ENCODE measurements around the gene TMEM145.

The TMEM145 gene

DNA sequence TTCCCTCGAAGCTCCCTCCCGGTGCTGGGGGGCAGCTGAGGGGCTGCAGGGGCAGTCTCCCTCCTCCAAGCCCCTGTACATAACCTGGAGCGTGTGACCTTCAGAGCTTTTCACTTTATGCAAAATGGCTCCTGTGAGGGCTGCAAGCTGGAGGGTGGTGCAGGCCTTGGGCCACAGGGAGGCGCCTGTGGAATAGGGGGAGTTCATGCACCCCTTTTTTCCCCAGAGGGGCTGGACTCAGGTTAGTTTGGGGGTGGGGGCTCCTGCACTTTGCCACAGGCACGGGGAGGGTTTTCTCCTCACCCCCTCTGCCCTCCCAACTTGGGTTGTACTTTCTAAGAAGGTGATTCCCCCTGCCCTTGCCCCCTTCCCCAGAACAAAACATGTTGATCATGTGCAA lies 17.8 kb upstream of the TMEM145 start:
- Histone ChIP-seq H2BK120ac (ENCODE audit: low read depth, low read length) (no peak overlapping the region), H4K91ac (ENCODE audit: low read length) (no peak overlapping the region), H4K8ac (ENCODE audit: low read length) (no peak overlapping the region), H2BK12ac (ENCODE audit: low read length in 2 of 2) (no peak overlapping the region), H2AFZ (ENCODE audit: low read depth, low read length) (no peak overlapping the region), H2AK5ac (ENCODE audit: low read length, severe bottlenecking) (no peak overlapping the region), H3K4me3 (ENCODE audit: insufficient read depth in 1 of 2, low read depth in 1 of 2, low read length in 2 of 2) (no peak overlapping the region), H3K4ac (ENCODE audit: low read depth in 1 of 2, low read length in 2 of 2) (no peak overlapping the region), H3K23ac (ENCODE audit: low read length in 2 of 2) (no peak overlapping the region), H3K9ac (ENCODE audit: low read length) (no peak overlapping the region), H2BK15ac (ENCODE audit: low read depth, poor library complexity, severe bottlenecking) (no peak overlapping the region), H3K4me2 (ENCODE audit: low read length, poor library complexity, severe bottlenecking) (no peak overlapping the region), H2BK5ac (ENCODE audit: low read depth, low read length, poor library complexity, severe bottlenecking) (no peak overlapping the region), H3K14ac (ENCODE audit: low read length in 2 of 2) (no peak overlapping the region), H3K27me3 (ENCODE audit: control insufficient read depth in 1 of 2, insufficient read depth in 1 of 2, low read length in 2 of 2) (no peaks in the 10 kb centered on the region), H3K36me3 (ENCODE audit: control insufficient read depth in 1 of 2, insufficient read depth in 2 of 2, low read depth in 1 of 2, low read length in 2 of 2) (peaks cover 66 to 74% of the 10 kb centered on the region in 2 experiments), H3K79me1 (replicated peaks; ENCODE audit: low read length, poor library complexity, severe bottlenecking) (peaks cover 31% of the 10 kb centered on the region), H3K4me1 (ENCODE audit: control insufficient read depth, insufficient read depth, low read depth, low read length) (peaks cover 14% of the 10 kb centered on the region), H3K27ac (ENCODE audit: low read length, poor library complexity, severe bottlenecking) (no peak overlapping the region), H3K9me3 (ENCODE audit: control insufficient read depth, low read length) (no peaks in the 10 kb centered on the region), H3K18ac (ENCODE audit: low read depth in 1 of 2, low read length in 2 of 2) (no peak overlapping the region)
- no peak for DNase-seq
- WGBS = 79% methylated on average over 5 of the region's 5 CpGs

DNA sequence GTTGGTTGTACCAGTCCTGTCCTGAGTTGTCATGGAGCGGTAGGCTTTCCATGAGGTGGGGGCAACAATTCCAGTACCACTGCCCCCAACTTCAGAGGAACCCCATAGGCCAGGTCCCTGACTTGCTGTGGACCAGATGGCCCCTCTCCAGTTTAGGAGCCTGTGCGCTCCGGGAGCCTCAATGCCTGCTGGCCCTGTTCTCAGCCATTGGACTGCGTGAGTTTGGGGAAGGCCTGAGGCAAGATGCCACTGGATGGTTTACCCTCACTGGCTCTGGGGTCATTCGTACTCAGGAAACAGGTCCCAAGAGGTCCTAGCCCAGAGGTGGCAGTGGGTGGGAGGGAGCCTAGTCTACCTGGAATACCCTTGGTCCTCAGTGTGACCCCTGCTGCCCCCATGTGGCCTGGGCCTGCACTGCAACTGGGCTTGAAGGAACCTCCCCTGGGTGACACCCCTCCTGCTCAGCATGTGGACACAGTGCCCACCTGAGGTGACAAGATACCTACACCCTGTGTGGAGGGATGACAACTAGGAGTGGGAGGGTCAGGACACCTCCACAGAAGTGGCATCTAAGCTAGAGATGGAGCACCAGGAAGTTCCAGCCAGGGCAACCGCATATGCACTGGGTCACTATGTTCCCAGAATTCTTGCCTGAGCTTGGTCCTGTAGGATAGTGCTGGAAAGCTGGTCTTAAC lies 17.1 kb upstream of the TMEM145 start:
- no peak overlapping the region for H3K23ac ChIP-seq (ENCODE audit: low read length in 2 of 2)
- no peak overlapping the region for H2BK120ac ChIP-seq (ENCODE audit: low read depth, low read length)
- no peak overlapping the region for H2BK15ac ChIP-seq (ENCODE audit: low read depth, poor library complexity, severe bottlenecking)
- peaks cover 12% of the 10 kb centered on the region for H3K4me1 ChIP-seq (ENCODE audit: control insufficient read depth, insufficient read depth, low read depth, low read length)
- H3K18ac ChIP-seq (ENCODE audit: low read depth in 1 of 2, low read length in 2 of 2) = no peak overlapping the region
- H2BK12ac ChIP-seq (ENCODE audit: low read length in 2 of 2) = no peak overlapping the region
- H4K91ac ChIP-seq (ENCODE audit: low read length) = no peak overlapping the region
- H3K4me3 ChIP-seq (ENCODE audit: insufficient read depth in 1 of 2, low read depth in 1 of 2, low read length in 2 of 2) = no peak overlapping the region
- H3K9ac ChIP-seq (ENCODE audit: low read length) = no peak overlapping the region
- H2AK5ac ChIP-seq (ENCODE audit: low read length, severe bottlenecking) = no peak overlapping the region
- H2AFZ ChIP-seq (ENCODE audit: low read depth, low read length) = no peak overlapping the region
- 82% methylated on average over 6 of the region's 6 CpGs for WGBS
- H3K4ac ChIP-seq (ENCODE audit: low read depth in 1 of 2, low read length in 2 of 2) = no peak overlapping the region
- no peaks in the 10 kb centered on the region for H3K27me3 ChIP-seq (ENCODE audit: control insufficient read depth in 1 of 2, insufficient read depth in 1 of 2, low read length in 2 of 2)
- H3K9me3 ChIP-seq (ENCODE audit: control insufficient read depth, low read length) = no peaks in the 10 kb centered on the region
- H3K27ac ChIP-seq (ENCODE audit: low read length, poor library complexity, severe bottlenecking) = no peak overlapping the region
- no peak overlapping the region for H2BK5ac ChIP-seq (ENCODE audit: low read depth, low read length, poor library complexity, severe bottlenecking)
- no peak overlapping the region for H3K14ac ChIP-seq (ENCODE audit: low read length in 2 of 2)
- H3K79me1 ChIP-seq (replicated peaks; ENCODE audit: low read length, poor library complexity, severe bottlenecking) = peaks cover 26% of the 10 kb centered on the region
- no peak overlapping the region for H4K8ac ChIP-seq (ENCODE audit: low read length)
- DNase-seq = peak; percentile 66
- peaks cover 59 to 67% of the 10 kb centered on the region in 2 experiments for H3K36me3 ChIP-seq (ENCODE audit: control insufficient read depth in 1 of 2, insufficient read depth in 2 of 2, low read depth in 1 of 2, low read length in 2 of 2)
- H3K4me2 ChIP-seq (ENCODE audit: low read length, poor library complexity, severe bottlenecking) = no peak overlapping the region

DNA sequence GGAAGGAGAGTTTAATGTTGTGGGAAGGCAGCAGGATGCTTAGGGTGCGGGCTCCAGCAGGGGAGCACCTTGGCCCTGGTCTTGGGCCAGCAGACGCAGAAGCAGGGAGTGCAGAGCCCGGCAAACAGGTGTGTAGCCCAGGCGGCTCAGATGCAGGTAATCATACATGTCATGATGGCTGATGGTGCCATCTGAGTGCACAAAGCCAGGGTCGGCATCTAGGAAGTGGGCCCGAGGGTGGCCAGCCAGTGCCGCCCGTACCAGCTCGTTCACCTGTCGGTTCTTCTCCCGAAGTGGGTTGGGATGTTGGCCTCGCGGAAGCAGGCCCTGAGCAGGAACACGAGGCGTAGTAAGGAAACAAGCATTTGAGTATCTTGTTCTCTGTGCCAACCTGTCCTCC lies 16.1 kb upstream of the TMEM145 start:
- Histone ChIP-seq H4K8ac (ENCODE audit: low read length) (no peak overlapping the region), H2BK5ac (ENCODE audit: low read depth, low read length, poor library complexity, severe bottlenecking) (no peak overlapping the region), H3K4me2 (ENCODE audit: low read length, poor library complexity, severe bottlenecking) (no peak overlapping the region), H3K23ac (ENCODE audit: low read length in 2 of 2) (no peak overlapping the region), H2AK5ac (ENCODE audit: low read length, severe bottlenecking) (no peak overlapping the region), H2AFZ (ENCODE audit: low read depth, low read length) (no peak overlapping the region), H2BK15ac (ENCODE audit: low read depth, poor library complexity, severe bottlenecking) (no peak overlapping the region), H3K27ac (ENCODE audit: low read length, poor library complexity, severe bottlenecking) (no peak overlapping the region), H3K4ac (ENCODE audit: low read depth in 1 of 2, low read length in 2 of 2) (no peak overlapping the region), H3K4me1 (ENCODE audit: control insufficient read depth, insufficient read depth, low read depth, low read length) (peaks cover 12% of the 10 kb centered on the region), H3K79me1 (replicated peaks; ENCODE audit: low read length, poor library complexity, severe bottlenecking) (peaks cover 19% of the 10 kb centered on the region), H3K9me3 (ENCODE audit: control insufficient read depth, low read length) (no peaks in the 10 kb centered on the region), H3K18ac (ENCODE audit: low read depth in 1 of 2, low read length in 2 of 2) (no peak overlapping the region), H4K91ac (ENCODE audit: low read length) (peak overlapping the region; percentile 5), H3K27me3 (ENCODE audit: control insufficient read depth in 1 of 2, insufficient read depth in 1 of 2, low read length in 2 of 2) (no peaks in the 10 kb centered on the region), H3K4me3 (ENCODE audit: insufficient read depth in 1 of 2, low read depth in 1 of 2, low read length in 2 of 2) (no peak overlapping the region), H3K36me3 (ENCODE audit: control insufficient read depth in 1 of 2, insufficient read depth in 2 of 2, low read depth in 1 of 2, low read length in 2 of 2) (peaks cover 49 to 57% of the 10 kb centered on the region in 2 experiments), H3K14ac (ENCODE audit: low read length in 2 of 2) (no peak overlapping the region), H3K9ac (ENCODE audit: low read length) (no peak overlapping the region), H2BK12ac (ENCODE audit: low read length in 2 of 2) (no peak overlapping the region), H2BK120ac (ENCODE audit: low read depth, low read length) (no peak overlapping the region)
- no peak for DNase-seq
- 98% methylated on average over 11 of the region's 15 CpGs for WGBS

DNA sequence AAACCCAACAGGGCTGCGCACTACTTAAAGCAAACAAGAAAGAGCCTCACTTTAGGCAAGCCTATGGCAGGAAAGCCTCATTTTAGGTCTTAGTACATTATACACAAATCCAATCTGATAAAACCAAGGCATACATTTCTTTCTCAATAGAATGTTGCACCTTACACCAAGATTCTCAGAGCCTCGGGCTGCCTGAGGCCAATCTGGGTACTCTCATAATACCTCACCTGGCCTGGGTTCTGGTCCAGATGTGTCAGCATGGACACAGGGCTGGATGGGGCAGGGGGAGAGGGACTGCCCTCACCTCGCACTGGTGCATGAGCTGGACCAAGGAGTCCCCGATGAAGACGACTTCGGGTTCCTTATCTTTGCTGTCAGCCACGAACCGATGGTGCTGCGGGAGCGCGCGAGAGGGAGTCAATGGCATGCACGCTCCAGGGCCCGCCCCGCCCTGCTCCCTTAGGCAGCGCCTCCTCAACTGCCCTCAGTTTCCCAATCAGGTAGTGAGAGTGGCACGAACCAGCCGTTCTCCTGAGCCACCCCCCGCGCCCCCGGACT lies 11.4 kb upstream of the TMEM145 start, which contains the start of gene PRR19:
PRR19 (plus strand) TSS at position 487 of the 558 bp plus-strand sequence. CDS start 7,453 bp downstream, outside the sequence.
- Histone ChIP-seq H3K9ac (ENCODE audit: low read length) (peak within 1 kb of the TSS; percentile 83), H3K9me3 (ENCODE audit: control insufficient read depth, low read length) (no peaks in the 10 kb centered on the region), H2BK5ac (ENCODE audit: low read depth, low read length, poor library complexity, severe bottlenecking) (no peak within 1 kb of the TSS), H3K14ac (ENCODE audit: low read length in 2 of 2) (peak within 1 kb of the TSS in 1 of 2 experiments; percentile 99), H3K23ac (ENCODE audit: low read length in 2 of 2) (peak within 1 kb of the TSS in 1 of 2 experiments; percentile 57), H3K79me1 (replicated peaks; ENCODE audit: low read length, poor library complexity, severe bottlenecking) (peaks cover 7% of the 10 kb centered on the region), H3K4ac (ENCODE audit: low read depth in 1 of 2, low read length in 2 of 2) (peak within 1 kb of the TSS in 1 of 2 experiments; percentile 87), H2BK12ac (ENCODE audit: low read length in 2 of 2) (peak within 1 kb of the TSS; percentile 15 to 75), H3K27me3 (ENCODE audit: control insufficient read depth in 1 of 2, insufficient read depth in 1 of 2, low read length in 2 of 2) (no peaks in the 10 kb centered on the region), H4K91ac (ENCODE audit: low read length) (peak within 1 kb of the TSS; percentile 23), H3K27ac (ENCODE audit: low read length, poor library complexity, severe bottlenecking) (peak within 1 kb of the TSS; percentile 27), H3K18ac (ENCODE audit: low read depth in 1 of 2, low read length in 2 of 2) (peak within 1 kb of the TSS; percentile 4 to 96), H2BK120ac (ENCODE audit: low read depth, low read length) (peak within 1 kb of the TSS; percentile 21), H3K36me3 (ENCODE audit: control insufficient read depth in 1 of 2, insufficient read depth in 2 of 2, low read depth in 1 of 2, low read length in 2 of 2) (peaks cover 6 to 10% of the 10 kb centered on the region in 2 experiments), H3K4me2 (ENCODE audit: low read length, poor library complexity, severe bottlenecking) (peak within 1 kb of the TSS; percentile 90), H2AFZ (ENCODE audit: low read depth, low read length) (peak within 1 kb of the TSS; percentile 92), H3K4me3 (ENCODE audit: insufficient read depth in 1 of 2, low read depth in 1 of 2, low read length in 2 of 2) (peak within 1 kb of the TSS; percentile 71 to 93), H2BK15ac (ENCODE audit: low read depth, poor library complexity, severe bottlenecking) (peak within 1 kb of the TSS; percentile 39), H3K4me1 (ENCODE audit: control insufficient read depth, insufficient read depth, low read depth, low read length) (peaks cover 16% of the 10 kb centered on the region), H4K8ac (ENCODE audit: low read length) (peak within 1 kb of the TSS; percentile 47), H2AK5ac (ENCODE audit: low read length, severe bottlenecking) (no peak within 1 kb of the TSS)
- 6% methylated on average over 21 of the region's 21 CpGs for WGBS
- no peak for DNase-seq
